Inferior parietal cortex (tissue), 1 donor: ENCODE data around the gene LRRC7.

Experiments used
- DNase-seq: peaks from one replicate; pipeline ENCODE4 v3.0.0-alpha.2; 2016; ENCODE audit errors: extremely low spot score

Gene LRRC7

DNA sequence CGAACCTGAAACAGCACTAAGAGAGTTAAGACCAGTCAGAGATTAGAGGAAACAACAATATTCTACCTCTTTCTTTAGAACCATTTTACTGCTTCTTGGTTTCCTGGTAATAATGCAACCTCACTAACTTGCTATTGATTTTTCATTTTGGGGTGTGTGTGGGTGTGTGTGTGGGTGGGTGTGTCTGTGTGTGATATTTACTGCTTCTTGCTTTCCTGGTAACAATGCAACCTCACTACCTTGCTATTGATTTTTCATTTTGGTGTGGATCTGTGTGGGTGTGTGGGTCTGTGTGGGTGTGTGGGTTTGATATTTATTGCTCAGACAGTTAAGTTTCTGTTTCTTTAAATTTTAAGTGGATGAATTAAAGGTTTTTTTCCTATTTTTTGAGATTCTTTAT is 208.8 kb downstream of the LRRC7 start:
- no peak for DNase-seq

DNA sequence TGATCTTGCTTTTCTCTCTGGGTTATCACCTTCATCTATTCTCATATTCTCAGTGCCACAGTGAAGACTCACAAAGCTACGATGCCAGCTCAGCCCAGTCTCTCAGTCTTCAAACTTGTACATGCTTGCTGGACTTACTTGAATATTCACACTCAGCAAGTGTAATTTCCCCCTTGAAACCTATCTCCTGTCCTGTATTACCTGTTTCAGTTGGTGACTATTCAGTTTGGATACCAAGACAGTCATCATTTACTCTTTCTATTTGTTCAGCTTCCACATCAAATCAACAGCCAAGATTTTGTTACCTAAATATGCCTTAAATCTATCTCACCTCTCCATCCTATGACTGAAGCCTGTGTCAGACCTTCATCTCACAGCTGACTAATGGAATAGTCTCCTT is 209.7 kb downstream of the LRRC7 start:
- no peak for DNase-seq

DNA sequence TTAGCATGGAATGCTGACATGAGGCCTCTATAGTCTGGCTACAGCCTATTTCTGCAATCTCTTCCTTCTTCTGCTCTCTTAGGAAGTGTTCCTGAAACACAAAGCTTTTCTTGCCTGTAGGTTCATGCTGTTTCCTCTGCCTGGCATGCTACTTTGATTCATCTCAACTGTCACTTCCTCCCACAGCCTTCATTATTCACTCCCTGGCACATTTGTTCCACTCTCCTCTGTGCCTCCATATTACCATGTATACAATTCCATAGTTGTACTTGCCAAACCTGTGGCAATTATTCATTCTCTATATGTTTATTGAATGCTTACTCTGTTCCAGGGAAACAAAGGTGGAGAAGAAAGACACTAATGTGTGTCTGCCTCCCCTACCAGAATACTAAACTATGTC is 210.2 kb downstream of the LRRC7 start:
- DNase-seq: no peak

DNA sequence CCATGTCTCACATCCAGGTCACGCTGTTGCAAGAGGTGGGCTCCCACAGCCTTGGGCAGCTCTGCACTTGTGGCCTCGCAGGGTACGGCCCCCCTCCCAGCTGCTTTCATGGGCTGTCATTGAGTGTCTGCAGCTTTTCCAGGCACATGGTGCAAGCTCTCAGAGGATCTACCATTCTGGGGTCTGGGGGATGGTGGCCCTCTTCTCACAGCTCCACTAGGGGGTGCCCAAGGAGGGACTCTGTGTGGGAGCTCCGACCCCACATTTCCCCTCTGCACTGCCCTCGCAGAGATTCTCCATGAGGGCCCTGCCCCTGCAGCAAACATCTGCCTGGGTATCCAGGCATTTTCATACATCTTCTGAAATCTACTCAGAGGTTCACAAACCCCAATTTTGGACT is 219.4 kb downstream of the LRRC7 start:
- DNase-seq: no peak

DNA sequence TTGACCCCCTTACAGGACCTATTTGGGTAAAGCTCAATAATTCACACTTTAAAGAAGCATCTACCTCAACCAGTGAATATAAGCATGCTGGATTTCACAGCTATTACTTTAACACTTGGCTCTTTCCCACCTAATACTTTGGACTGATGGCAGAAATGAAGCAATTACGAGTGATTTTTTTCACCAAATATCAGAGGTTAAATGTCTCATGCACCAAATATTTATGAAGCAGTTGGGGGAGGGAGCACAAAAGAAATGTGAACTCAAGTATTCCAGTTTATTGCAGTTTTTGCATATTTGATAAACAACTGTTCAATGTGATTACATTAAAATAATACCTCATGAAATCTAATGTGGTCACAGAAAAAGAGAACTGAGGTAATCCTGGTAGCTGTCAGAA is 223.6 kb downstream of the LRRC7 start:
- no peak for DNase-seq

DNA sequence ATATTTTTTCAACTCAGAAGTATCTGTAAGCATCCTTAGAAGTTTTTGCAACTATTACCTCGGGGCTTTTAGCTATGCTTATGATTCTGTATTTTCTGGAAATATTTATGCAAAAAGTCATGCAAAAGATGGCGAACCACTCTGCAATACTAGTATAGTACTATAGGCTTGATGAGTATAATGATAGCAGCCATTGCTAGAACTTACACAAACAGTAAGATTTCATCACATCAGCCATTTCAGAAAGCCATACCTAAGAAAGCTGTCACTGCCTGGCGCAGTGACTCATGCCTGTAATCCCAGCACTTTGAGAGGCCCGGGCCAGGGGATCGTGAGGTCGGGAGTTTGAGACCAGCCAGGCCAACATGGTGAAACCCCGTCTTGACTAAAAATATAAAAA is 227.1 kb downstream of the LRRC7 start:
- DNase-seq: no peak

DNA sequence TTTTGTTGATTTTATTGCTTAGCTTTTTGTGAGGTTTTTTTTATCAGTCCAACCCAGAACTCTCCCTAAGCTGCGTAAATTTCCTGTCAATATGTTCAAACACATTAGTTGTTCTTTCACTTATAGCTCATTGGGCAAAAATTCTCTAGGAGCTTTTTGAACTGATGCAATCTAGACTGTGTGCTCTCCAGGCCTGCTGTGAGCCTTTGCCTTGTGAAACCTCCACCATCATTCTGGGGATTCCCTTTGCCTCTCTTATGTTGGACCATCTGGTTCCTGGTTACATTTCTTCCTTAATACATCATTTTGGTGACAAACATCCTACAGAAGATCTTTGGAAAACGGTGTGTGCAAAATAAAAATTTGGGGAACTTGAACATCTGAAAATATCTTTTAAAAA is 247.2 kb downstream of the LRRC7 start:
- no peak for DNase-seq

DNA sequence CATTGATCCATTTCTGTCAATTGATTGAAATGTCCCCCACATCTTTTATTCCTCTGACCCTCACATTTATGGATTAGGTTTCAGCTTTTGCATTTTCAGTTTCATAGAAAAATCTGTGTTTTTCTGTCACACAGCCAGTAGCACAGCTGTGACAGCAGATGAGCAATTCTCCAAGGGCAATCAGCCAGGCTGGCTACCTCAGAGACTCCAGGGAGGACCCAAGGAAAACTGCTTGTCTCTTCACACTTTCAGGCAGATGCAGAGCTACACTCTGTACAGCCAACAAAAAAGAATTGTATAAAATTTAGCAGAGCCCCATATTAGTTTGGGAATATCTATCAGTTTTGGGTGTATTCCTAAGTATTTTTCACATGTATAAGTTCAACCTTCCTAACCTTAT is 257.2 kb downstream of the LRRC7 start:
- peak; percentile 69 for DNase-seq

DNA sequence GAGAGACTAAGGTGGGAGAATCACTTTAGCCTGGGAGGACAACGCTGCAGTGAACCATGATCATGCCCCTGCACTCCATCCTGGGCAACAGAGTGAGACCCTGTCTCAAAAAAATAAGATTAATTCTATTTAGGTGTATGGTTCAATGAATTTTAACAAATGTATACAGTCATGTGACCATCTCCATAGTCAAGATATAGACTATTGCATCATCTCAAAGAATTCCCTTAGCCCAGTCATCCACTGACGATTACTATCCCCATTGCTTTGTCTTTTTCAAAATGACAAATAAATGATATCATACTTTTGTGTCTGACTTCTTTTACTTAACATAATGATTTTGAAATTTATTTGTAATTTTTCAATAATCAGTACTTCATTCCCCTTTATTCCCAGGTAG is 260.0 kb downstream of the LRRC7 start:
- DNase-seq: no peak

DNA sequence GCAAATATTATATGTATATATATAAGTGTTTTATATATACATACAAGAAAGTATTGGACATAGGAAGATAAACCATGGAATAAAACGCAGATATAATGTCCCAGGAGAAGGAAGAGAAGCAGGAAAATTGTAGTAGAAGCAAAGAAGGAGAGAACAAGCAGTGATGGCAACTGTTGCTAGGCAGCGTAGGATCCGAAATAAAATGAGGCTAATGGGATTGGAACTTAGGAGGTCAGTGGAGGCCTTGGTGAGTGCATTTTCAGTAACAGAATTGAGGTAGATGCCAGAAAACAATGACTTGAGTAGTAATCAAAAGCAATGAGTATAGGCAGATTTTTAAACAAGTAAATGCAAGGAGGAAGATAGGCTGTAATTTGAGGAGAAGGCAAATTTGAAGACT is 265.8 kb downstream of the LRRC7 start:
- no peak for DNase-seq

DNA sequence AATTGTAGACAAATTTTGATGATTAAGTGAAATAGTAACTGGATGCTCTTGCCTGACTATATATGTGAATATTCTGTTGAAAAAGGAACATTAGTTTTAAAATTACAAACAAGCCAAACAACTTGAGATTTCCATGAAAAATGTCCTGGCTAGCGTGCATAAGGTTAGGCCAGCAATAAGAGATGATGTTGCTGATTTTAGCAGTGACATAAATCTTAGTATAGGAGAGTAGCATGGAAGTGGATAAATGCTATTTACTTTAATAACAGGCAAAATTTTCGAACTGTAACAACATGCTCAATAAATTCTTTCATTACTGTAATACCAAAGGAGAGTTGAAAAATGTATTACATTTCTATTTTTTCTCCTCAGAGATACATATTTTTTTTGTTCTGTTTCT is 266.6 kb downstream of the LRRC7 start:
- DNase-seq: no peak

DNA sequence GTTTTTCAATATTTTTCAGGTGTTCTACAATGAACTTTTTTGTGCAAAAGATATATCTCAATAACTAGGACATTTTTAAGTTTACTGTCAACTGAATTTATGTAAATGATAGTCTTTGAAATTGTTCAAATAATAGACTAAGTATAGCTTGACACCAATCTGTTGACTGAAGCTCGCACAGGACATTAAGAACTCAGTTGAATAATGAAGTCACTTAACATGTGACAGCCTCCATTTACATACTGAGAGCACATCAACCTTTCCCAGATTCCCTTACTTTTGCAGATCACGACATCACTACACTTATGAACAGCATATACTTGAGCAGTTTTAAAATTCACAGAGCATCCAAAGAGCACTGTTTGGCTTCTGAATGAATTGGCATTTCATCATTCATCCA is 268.2 kb downstream of the LRRC7 start:
- no peak for DNase-seq

DNA sequence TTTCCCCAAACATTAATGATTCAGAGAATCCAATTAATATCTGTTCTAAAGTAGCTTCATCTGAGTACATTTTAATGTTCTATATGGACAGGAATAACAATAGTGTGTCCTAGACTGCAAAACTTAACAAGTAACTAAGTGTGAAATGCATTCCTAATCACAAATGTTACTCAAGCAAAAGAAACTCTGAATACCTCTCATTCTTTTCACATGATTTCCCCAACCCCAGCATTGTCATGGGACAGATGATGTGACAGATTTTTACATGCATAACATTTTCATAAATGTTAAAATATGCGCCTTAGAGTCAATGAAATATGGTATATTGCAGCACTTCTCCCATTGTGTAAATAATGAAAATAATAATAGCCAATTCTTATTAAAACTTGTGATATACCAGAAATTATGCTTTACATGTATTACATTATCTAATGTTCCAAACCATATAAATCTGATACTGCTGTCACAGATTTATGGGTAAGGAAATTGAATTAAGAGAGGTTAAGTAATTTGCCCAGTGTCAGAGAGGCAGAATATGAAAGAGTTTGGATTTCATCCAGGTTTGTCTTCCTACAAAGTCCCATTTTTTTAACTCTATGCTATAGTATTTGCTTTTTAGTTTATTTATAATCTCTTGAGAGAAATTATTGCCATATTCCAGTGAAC is 269.4 kb downstream of the LRRC7 start:
- DNase-seq: no peak

DNA sequence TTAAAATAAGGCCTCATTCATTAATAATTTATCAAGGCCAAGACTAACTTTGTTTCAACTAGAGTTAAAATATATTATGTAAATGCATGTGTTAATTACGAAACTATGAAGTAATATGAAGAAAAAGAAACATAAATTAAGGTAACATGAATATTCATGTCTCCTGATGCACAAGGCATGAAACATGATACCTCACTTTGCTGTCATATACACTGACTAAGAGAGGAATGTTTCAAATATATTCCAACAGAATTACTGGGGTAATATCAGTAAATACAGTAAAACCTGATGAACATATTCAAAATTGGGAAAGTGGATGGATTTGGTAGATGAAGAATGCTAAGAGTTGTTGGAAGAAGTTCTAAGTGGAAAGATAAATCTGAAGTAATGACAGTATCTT is 274.6 kb downstream of the LRRC7 start:
- no peak for DNase-seq

DNA sequence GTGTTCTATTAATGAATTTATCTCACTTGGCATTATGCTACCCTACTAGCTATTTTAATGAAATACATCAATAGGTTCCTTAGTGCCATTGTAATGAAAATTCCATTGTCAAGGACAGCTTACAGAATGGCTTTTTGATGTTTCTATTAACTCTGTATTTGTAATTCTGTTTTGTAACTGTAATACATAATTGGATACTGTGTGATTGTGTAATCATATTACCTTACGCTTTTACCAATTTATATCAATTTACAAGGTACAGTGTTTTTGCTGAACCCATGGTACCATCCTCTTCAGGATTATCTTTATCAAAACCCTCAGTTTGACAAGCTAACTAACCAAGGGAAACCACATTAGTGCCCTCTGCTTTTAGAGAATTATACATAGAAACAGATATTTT is 277.9 kb downstream of the LRRC7 start:
- no peak for DNase-seq

DNA sequence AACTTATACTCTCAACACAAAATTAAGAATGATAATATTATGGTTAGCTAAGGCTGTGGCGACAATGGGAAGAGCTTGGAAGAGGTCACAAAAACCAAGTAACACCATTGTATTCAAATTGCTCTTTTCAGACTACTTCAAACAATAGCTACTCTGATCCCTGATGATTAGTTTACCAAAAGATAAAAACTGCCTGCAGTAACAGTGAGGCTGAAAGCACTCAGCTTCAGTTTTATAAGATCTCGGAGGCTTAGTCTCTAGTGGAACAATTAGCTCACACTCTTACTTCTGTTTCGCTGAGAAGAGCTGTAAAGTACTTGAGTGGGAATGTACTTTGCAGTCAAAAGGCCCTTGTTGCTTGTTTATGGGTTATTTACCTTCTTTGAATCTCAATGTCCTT is 278.5 kb downstream of the LRRC7 start:
- peak; percentile 50 for DNase-seq

DNA sequence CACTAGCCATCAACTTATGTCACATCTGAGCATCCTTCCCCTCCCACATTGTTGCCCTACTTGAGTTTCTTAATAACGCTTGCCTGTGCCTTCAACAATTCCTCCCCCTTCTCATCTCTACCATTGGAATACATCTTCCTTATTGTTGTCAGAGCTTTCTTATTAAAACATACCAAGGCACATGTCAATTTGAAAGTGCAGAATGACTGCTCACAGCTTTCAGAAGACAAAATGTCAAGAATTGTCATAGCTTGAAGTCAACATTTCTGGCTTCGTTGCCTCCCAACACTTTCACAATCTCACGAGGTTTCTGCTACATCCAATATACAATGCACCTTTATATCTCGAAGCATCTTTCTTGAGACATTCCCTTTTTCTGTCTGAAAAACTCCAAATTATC is 279.9 kb downstream of the LRRC7 start:
- DNase-seq: no peak

DNA sequence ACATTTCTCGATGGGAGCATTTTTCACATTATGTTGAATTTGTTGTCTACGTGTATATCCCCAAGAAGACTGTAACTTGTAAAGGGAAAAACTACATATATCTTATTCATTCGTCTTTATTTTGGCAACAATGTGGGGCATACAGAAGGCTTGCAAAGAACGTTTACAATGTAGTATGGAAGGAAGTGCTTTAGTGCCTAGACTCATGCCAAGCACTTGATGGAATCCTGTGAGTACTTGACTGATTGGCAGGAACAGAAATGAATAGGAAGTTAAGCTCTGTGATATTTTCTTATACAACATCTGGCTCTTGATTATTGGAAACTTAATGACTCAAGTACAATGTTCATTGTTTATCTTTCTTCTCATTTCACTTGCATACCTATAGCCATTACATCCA is 284.4 kb downstream of the LRRC7 start:
- DNase-seq: no peak

DNA sequence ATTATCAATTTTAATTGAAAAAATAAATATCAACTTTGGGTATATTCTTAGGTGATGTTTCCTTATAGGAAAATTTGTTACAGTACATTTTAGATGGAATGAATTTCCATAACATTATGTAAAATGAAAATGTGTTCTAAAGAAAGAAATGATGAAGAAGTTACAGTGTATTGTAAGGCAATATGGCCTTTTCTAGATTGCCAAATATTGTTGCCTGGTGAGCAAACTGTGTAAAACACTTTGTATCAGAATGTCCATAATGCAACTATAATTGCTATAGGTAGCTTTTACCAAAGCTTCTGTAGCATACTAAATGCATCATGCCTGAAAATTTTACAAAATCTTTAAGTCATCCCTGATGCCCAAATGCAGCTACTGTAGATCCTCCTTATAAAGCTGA is 285.0 kb downstream of the LRRC7 start:
- no peak for DNase-seq

DNA sequence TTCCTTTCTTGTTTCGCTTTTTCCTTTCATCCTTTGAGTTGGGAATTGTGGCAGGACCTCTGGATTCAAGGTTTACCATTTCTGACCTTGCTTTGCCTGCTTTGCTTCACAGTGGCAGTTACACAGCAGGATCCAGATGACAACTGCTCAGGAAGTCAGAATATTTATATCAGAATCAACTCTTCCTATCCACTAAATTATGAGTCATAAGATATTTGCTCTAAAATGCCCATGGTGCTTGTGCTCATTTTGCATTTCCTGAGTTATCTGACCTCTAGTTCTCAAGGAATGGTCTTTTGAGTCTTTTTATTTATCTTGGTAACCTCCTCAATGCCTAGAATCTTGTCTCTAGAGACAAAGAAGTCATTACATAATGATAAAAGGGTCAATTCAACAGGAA is 290.8 kb downstream of the LRRC7 start:
- DNase-seq: no peak

DNA sequence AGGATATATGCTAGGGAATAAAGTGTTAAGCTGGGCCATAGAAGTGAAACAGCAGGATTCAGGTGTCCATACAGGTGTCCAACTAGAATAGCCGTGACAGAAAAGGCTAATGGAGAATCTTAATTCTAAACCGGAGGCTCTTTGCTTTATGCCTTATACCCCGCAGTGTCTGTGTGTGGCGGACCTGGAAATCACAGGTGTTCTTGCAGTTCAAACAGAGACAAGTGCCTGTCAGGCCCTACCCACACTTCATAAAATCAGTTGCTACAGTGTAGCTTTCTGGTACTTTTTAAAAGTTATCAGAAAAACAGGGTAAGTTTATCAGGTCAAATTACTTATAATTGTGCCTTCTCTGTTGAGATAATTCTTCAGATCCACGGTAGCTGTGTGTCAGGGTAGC is 293.9 kb downstream of the LRRC7 start:
- no peak for DNase-seq

DNA sequence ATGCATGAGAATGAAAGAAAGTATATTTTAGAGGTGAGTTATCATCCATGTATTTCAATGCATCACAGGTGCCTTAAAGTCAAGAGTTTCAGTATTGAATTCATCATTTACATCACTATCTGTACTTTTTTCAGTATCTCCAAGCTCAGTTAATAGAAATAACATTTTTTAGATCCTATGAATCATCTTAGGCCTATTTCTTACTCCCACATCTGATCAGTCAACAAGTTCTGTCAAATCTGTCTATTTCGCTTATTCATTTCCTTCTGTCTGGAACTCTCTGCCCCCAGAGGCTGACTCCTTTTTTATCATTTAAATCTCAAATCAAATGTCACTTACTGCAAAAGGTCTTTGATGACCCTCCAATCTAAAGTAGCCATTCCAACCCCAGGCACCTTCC is 295.2 kb downstream of the LRRC7 start:
- DNase-seq: no peak

DNA sequence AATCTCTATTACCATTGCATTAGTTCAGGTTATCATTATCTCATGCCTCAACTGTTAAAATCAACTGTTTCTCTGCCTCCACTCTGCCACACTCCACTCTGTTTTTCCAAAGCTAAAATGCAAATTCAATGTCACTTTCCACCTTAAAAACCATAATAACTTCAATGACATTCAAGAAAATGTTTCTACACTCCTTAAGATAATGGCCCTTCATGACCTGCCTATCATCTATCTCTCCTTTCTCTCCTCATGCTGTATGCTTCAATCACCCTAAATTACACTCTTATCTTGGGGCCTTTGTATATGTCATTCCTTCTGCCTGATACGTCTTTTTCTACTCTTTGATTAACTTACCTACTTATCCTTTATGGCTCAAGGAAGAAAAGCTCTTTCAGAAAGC is 296.0 kb downstream of the LRRC7 start:
- no peak for DNase-seq

DNA sequence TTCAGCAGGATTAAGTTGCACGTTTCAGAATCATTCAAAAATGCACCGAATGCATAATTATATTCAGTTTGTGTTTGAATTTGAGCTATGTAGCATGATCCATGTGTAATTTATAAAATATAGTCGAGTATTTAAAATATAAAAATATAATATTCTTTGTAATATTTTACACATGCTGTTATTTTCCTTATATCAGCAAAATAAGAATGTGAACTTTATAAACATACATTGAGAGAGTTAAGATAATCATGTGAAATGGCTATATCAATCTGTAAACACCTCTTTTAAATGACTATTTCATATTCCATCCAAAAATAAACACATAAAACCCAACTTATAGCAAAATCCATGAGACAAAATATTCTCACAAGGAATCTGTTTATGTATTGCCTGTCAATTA is 303.7 kb downstream of the LRRC7 start:
- DNase-seq: no peak

DNA sequence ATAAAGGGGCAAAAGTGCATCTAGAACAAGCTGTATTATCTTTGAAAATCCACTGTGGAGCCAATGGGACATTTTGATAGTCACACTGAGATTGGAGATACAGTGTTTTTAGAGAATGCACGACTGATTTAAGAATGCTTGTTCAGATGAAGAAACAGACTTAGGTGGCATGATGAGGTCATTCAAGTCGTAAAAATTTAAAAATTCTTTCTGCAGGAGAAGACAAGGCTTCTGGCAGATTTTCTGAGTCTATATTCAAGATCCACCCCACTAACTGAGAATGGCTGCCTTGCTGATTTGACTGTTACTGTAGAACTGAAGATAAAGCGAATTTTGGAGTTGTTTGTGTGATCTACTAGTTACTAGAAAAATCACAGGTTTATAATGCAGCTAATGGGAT is 310.6 kb downstream of the LRRC7 start:
- DNase-seq: no peak
